Measurements from ENCODE around the gene BRD9.
"Not testable (repeated sequence)": the region's sequence is repeated elsewhere in the genome, so short reads cannot be mapped to it uniquely, and the experiment has no call there.

- TF ChIP-seq CTCF (conservative IDR thresholded peaks at IDR 0.05 in 1 of 2, IDR thresholded peaks at IDR 0.05 in 1 of 2; ENCODE audit: extremely low read depth in 1 of 2, insufficient read depth in 1 of 2, low read depth in 1 of 2, low read length in 2 of 2); EZH2 (IDR thresholded peaks at IDR 0.05; ENCODE audit: borderline replicate concordance, low read length): not testable (repeated sequence)
These were observed 49.2 kb downstream of the BRD9 start for GRCh38 chr5:843371-843770.

All from mammary epithelial cell (primary cell).